HCT116 (cell line): Measurements from ENCODE around the gene NXN. TPM values are rescaled to one million over a fixed set of nuclear protein-coding genes. Genes with fewer than 3 reads are reported as not detected.

Source experiments
- microRNA-seq: library from miRNA; unstranded; fragments of <30 nt; microRNA quantifications from one replicate; pipeline ENCODE4, GENCODE V29; 2016; ENCODE audit warnings: borderline number of aligned reads
- total RNA-seq: library from RNA; stranded (reverse); gene quantifications from one replicate; pipeline ENCODE4 v1.2.1, GENCODE V29; 2021; ENCODE audit not compliant: unreplicated experiment

Gene NXN
- total RNA-seq, 1 experiment from 2014 or later, result 83.7 TPM

Small RNA genes lying within 50 kb of the gene (microRNA-seq; reads per million reads assigned to microRNA genes)
- not detected for gene MIR3183

Other genes with a start within 250 kb of the NXN start
- gene TLCD3A, start 247.2 kb downstream of the NXN start, total RNA-seq, result 26.0 TPM
- gene GEMIN4, start 227.5 kb downstream of the NXN start, total RNA-seq, result 53.2 TPM
- 80.7 TPM for gene GLOD4, start 197.5 kb downstream of the NXN start, total RNA-seq
- 32.6 TPM for gene MRM3, start 197.4 kb downstream of the NXN start, total RNA-seq
- 14.0 TPM for gene TIMM22, start 17.4 kb upstream of the NXN start, total RNA-seq
- gene ABR, start 200.2 kb upstream of the NXN start, total RNA-seq, result 58.5 TPM